ENCODE results near the gene ELSPBP1. TPM values are rescaled to one million over a fixed set of nuclear protein-coding genes. Genes with fewer than 3 reads are reported as not detected.

The ELSPBP1 gene
- total and polyA plus RNA-seq, 4 donors: not detected

- H3K36me3 ChIP-seq (ENCODE audit: control insufficient read depth in 4 of 4, insufficient read depth in 3 of 4, low read depth in 1 of 4, low read length in 3 of 4): peaks cover 0 to 3% (median under 1%) of the 10 kb centered on the region in 4 donors
- WGBS: 94% methylated on average over 5 of the region's 5 CpGs
- H3K9me3 ChIP-seq (ENCODE audit: control insufficient read depth in 4 of 4, low read length in 3 of 4): no peaks in the 10 kb centered on the region
- H3K9ac ChIP-seq (ENCODE audit: low read depth in 1 of 2, low read length in 2 of 2): no peak overlapping the region
- H3K4me3 ChIP-seq (ENCODE audit: low read depth in 1 of 3, low read length in 3 of 3): no peak overlapping the region
- no peak for TF ChIP-seq GABPA (IDR thresholded peaks at IDR 0.05 in 1 of 2, conservative IDR thresholded peaks at IDR 0.05 in 1 of 2)
- no peaks in the 10 kb centered on the region for H3K4me1 ChIP-seq (ENCODE audit: control insufficient read depth in 4 of 4, insufficient read depth in 4 of 4, low read length in 3 of 4)
- no peaks in the 10 kb centered on the region for H3K27me3 ChIP-seq (ENCODE audit: control insufficient read depth in 4 of 4, insufficient read depth in 4 of 4, low read length in 3 of 4)
- no peak for DNase-seq (ENCODE audit: low spot score)
- no peak overlapping the region for H3K27ac ChIP-seq (ENCODE audit: low read depth in 1 of 2, low read length in 2 of 2)
These were observed 65.9 kb downstream of the ELSPBP1 start for GRCh38 chr19:48060381-48060780.

GRCh38 chr19:48061401-48062344 lies 67.2 kb downstream of the ELSPBP1 start:
- no peak overlapping the region for H3K9ac ChIP-seq (ENCODE audit: low read depth in 1 of 2, low read length in 2 of 2)
- TF ChIP-seq REST (IDR thresholded peaks at IDR 0.05) (no peak), FOXA1 (IDR thresholded peaks at IDR 0.05) (no peak), RXRA (IDR thresholded peaks at IDR 0.05) (no peak), JUND (IDR thresholded peaks at IDR 0.05) (no peak)
- no peaks in the 10 kb centered on the region for H3K27me3 ChIP-seq (ENCODE audit: control insufficient read depth in 4 of 4, insufficient read depth in 4 of 4, low read length in 3 of 4)
- H3K4me1 ChIP-seq (ENCODE audit: control insufficient read depth in 4 of 4, insufficient read depth in 4 of 4, low read length in 3 of 4): no peaks in the 10 kb centered on the region
- DNase-seq (ENCODE audit: low spot score): no peak
- 67% methylated on average over 37 of the region's 37 CpGs for WGBS
- peaks cover 0 to 3% (median under 1%) of the 10 kb centered on the region in 4 donors for H3K36me3 ChIP-seq (ENCODE audit: control insufficient read depth in 4 of 4, insufficient read depth in 3 of 4, low read depth in 1 of 4, low read length in 3 of 4)
- H3K27ac ChIP-seq (ENCODE audit: low read depth in 1 of 2, low read length in 2 of 2): no peak overlapping the region
- no peaks in the 10 kb centered on the region for H3K9me3 ChIP-seq (ENCODE audit: control insufficient read depth in 4 of 4, low read length in 3 of 4)
- no peak overlapping the region for H3K4me3 ChIP-seq (ENCODE audit: low read depth in 1 of 3, low read length in 3 of 3)

GRCh38 chr19:48064509-48064908 lies 70.1 kb downstream of the ELSPBP1 start:
- 90% methylated on average over 2 of the region's 2 CpGs for WGBS
- TF ChIP-seq SP1 (IDR thresholded peaks at IDR 0.05): no peak
- no peak for TF ChIP-seq GABPA (IDR thresholded peaks at IDR 0.05 in 1 of 2, conservative IDR thresholded peaks at IDR 0.05 in 1 of 2)
- H3K36me3 ChIP-seq (ENCODE audit: control insufficient read depth in 4 of 4, insufficient read depth in 3 of 4, low read depth in 1 of 4, low read length in 3 of 4): peaks cover 0 to 6% (median under 1%) of the 10 kb centered on the region in 4 donors
- H3K27me3 ChIP-seq (ENCODE audit: control insufficient read depth in 4 of 4, insufficient read depth in 4 of 4, low read length in 3 of 4): no peaks in the 10 kb centered on the region
- no peak overlapping the region for H3K9ac ChIP-seq (ENCODE audit: low read depth in 1 of 2, low read length in 2 of 2)
- DNase-seq (ENCODE audit: low spot score): no peak
- no peak overlapping the region for H3K27ac ChIP-seq (ENCODE audit: low read depth in 1 of 2, low read length in 2 of 2)
- no peak overlapping the region for H3K4me3 ChIP-seq (ENCODE audit: low read depth in 1 of 3, low read length in 3 of 3)
- no peaks in the 10 kb centered on the region for H3K9me3 ChIP-seq (ENCODE audit: control insufficient read depth in 4 of 4, low read length in 3 of 4)
- no peaks in the 10 kb centered on the region for H3K4me1 ChIP-seq (ENCODE audit: control insufficient read depth in 4 of 4, insufficient read depth in 4 of 4, low read length in 3 of 4)

GRCh38 chr19:48069435-48069834 lies 75.0 kb downstream of the ELSPBP1 start:
- Histone ChIP-seq H3K4me3 (ENCODE audit: low read depth in 1 of 3, low read length in 3 of 3) (no peak overlapping the region), H3K9ac (ENCODE audit: low read depth in 1 of 2, low read length in 2 of 2) (no peak overlapping the region), H3K9me3 (ENCODE audit: control insufficient read depth in 4 of 4, low read length in 3 of 4) (no peaks in the 10 kb centered on the region), H3K4me1 (ENCODE audit: control insufficient read depth in 4 of 4, insufficient read depth in 4 of 4, low read length in 3 of 4) (no peaks in the 10 kb centered on the region), H3K27me3 (ENCODE audit: control insufficient read depth in 4 of 4, insufficient read depth in 4 of 4, low read length in 3 of 4) (no peaks in the 10 kb centered on the region), H3K27ac (ENCODE audit: low read depth in 1 of 2, low read length in 2 of 2) (no peak overlapping the region), H3K36me3 (ENCODE audit: control insufficient read depth in 4 of 4, insufficient read depth in 3 of 4, low read depth in 1 of 4, low read length in 3 of 4) (peaks cover 0 to 7% (median under 1%) of the 10 kb centered on the region in 4 donors)
- DNase-seq (ENCODE audit: low spot score): no peak
- no peak for TF ChIP-seq SP1 (IDR thresholded peaks at IDR 0.05)
- TF ChIP-seq YY1 (IDR thresholded peaks at IDR 0.05): no peak
- no peak for TF ChIP-seq FOXA2 (IDR thresholded peaks at IDR 0.05)
- no peak for TF ChIP-seq HNF4A (conservative IDR thresholded peaks at IDR 0.05)
- TF ChIP-seq NR2F2 (IDR thresholded peaks at IDR 0.05): no peak
- TF ChIP-seq HNF4G (IDR thresholded peaks at IDR 0.05): no peak
- no peak for TF ChIP-seq CTCF (IDR thresholded peaks at IDR 0.05; ENCODE audit: low read depth, low read length, missing input control)
- no peak for TF ChIP-seq TAF1 (conservative IDR thresholded peaks at IDR 0.05)
- no peak for TF ChIP-seq MAX (IDR thresholded peaks at IDR 0.05)
- WGBS: 87% methylated on average over 2 of the region's 2 CpGs
